Dermis microvascular lymphatic vessel endothelial cell (primary cell): ENCODE measurements around the gene SOBP. TPM values are rescaled to one million over a fixed set of nuclear protein-coding genes. Genes with fewer than 3 reads are reported as not detected.

Experiments
- DNase-seq, 2 donors: peaks; one replicate each; pipeline versions ENCODE4 v3.0.0 to v3.0.0-alpha.2; 2010; ENCODE audit warnings: low read depth in 2 of 2
- total RNA-seq: library from RNA; depleted of rRNA; stranded (reverse); fragments of >200 nt; gene quantifications from 2 replicates; pipeline ENCODE4 v1.2.1, GENCODE V29; 2014

SOBP gene
- total RNA-seq, 1 donor from 2014 or later, result 0.26 TPM

DNA sequence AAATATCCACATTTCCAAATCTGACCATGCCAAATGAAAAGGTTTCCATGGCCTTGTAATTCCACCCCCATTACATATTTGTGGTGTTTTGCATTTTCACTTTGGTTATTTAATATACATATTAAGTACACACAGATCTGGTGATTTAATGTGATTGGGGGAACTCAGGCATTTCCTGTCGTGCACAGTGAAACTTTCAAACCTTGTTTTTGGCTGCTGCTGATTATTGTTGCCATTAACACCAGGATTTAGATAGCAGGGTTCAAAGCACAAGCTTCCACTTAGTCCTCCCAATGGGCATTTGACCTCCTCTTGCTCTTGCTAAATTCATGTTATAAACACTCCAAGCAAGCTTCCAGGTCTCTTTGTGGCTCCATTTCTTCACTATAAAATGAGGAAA is 166.5 kb downstream of the SOBP start:
- peak in 1 of 2 donors; percentile 20 for DNase-seq

DNA sequence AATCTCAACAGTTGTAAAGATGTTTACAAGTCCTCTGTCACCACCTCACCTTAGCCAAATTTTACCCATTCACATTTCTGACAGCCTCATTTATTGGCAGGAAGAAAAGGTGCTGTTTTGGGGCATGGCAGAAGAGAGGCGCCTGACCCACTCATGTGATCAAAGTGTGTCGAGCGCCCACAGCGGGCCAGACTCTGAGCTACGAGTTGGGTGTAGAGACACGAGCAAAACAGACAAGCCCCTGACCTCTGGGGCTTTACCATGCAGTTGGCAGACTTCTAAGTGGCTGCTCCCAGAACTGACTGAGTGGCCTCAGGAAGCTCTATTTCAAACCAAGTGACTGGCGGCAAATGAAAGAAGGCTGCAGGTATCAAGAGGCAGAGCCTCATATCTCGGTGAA is 167.0 kb downstream of the SOBP start:
- DNase-seq, result no peak

DNA sequence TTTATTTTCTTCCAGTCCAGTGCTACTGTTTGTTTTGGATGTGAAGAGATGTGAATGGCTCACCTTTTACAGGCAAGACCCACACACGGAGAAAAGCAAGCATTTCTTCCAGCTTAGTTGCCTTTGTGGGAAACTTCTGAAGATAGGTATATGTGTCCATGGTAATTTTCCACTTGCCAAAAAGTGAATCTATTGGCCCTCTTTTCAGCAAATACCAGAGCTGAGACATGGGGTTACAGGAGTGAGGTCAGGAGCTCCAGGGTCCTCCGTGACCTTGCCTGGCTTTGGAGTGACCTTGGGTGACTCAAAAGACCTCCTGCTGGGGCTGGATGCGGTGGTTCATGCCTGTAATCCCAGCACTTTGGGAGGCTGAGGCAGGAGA is 167.4 kb downstream of the SOBP start:
- no peak for DNase-seq

DNA sequence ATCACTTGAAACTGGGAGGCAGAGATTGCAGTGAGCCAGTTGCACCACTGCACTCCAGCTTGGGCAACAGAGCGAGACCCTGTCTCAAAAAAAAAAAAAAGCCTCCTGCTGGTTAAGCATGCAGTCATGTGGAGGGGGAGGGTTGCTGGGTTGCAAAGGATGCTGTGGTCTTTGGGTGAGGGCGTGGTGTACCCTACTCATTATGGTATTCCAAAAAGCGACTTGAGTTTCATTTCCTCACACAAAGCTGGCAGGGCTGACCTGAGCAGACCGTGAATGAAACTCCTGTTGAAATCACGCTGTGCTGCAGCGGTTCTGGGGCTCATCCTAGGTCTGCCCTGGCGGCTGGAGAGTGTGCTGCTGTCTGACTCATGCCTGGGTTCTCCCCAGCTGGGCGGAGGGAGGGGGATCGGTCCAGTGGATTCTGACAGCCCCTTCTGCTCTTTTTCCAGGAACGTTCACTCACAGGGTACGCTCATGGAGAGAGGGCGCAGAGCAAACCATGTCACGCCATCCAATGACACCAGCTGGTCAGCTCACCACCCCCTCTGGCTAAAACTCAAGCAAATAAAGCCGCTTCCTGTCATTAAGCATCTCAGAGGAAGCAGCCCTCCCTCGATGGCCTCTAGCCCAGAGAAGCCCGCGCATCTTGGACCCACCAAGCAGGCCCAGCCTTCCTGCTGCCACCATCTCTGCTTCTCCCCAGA is 168.0 kb downstream of the SOBP start:
- peak; percentile 43 to 61 for DNase-seq

DNA sequence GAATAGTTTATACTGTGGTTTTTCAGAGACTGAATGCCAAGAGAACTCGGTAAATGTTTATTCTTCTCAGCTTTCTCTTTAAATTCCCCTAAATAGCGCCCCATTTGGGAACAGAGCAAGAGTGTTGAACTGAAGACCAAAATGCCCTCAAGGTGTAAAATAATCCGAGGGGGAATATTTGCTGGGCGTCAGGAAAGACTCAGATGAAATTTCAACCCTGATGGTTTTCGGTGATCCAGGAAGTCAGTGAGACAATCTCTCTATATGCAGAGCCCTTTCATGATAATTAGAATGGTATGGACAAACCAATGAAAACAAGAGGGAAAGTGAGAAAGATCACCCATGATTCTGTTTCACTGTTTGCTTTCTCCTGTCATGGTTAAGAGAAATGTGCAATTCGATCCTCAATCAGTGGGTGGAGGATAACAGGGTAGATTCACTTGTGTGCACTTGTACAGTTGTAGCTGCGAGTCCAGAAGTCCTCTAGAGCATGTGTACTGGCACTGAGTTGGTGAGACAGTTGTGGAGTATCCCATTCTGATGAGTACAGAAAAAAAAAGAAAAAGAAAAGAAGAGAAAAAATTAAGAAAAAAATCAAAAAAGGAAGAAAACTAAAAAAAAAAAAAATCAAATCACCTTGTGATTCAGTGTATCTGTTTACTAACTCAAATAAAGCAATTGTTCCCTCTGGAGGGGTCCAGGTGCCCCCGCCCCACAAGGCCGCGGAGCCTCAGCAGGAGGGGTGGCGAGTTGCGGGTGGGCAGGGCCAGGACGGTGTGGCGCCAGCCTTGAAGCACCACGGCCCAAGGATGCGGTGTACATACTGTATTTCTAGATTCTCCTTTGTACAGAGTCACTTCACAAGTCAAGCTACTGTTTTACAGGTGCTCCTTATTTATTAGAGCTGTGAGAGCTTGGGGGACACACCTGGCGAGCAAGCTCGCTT is 169.3 kb downstream of the SOBP start:
- DNase-seq, result no peak

DNA sequence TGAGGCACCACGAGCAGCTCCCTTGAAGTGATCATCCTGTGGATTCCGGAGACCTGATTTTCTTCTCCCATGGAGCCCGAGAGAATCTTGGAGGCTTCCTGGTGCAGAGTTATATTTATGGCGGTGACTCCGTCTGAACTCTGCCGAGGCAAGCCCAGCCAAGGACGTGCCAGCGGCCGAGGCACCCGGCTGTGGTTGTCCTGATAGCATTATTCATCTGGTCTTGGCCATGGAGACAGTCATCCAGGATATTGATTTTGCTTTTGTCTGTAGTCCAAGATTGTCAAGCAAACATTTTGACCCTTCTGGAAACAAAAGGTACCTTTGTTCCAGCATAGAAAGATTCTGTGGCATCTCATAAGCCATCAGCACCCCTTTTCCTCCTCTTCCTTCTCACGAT is 170.9 kb downstream of the SOBP start:
- DNase-seq, result no peak

DNA sequence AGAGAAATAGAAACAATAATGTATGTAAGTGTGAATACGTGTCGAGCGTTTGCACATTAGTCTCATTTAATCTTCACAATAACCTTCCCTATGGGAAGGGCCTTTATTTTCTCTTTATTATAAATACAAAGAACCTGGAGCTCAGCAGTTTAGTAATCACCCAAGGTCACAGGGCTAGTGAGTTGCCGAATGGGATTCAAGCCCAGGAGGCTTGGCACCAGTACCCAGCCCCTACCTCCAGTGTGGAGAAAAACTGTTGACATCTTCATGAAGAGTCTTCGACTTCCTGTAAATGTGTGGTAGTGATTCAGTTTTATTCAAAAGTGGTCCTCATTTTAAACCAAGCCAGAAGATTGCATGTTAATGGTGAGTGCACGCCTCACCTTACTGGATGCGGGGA is 171.4 kb downstream of the SOBP start:
- no peak for DNase-seq

DNA sequence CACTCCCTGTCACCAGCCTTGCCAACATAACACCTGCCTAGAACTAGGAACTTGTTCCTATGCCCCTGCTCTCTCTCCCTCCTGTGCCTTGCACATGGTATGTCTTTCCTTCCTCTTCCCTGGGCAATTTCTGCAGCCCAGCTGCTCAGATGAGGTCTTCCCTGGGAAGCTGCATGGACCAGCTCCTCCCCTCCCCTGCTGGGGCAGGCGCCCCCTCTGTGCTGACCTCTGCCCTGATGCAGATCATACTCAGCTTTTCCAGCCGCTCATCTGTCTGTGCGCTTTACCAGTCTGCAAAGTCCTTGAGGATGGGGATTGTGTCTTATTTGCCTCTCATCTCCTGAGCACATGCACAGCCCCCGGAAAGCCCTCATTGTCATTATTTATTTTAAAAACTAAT is 172.4 kb downstream of the SOBP start:
- DNase-seq, result no peak

DNA sequence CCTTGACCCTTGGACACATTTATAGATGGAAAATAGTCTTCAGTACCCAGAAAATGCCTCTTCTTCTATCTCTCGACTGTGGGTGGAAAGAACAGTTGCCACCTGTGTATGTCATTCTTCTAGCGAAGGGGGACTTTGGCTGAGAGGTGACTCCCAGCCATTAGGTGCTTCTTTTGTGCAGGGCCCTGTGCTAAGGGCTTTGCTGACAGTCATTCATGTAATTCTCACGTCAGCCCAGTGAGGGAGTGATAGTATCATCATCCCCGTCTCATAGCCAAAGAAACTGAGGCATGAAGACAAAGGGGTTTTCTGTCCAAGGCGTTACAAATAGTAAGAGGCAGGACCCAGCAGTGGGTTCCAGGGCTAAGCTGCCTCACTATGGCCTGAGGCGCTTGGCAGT is 173.4 kb downstream of the SOBP start:
- DNase-seq, result no peak

DNA sequence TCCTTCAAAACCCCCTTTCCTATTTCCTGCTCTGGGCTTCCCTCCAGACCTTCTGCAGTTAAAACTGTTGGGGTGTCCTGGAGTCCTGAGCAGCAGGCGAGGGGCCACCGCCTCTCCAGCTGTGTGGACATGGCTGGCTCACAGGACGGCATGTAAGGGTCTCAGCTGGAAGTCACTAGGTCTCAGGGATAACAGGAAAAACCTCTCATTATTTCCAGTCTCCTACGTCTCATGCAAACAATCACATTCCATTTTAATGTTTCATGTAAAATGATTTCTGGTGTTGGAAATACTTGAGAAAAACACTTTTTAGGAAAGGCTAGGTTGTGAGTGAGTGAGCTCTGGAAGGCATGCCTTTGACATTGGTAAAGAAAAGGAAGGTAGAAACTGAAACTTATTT is 175.5 kb downstream of the SOBP start:
- DNase-seq, result peak; percentile 25 to 67

DNA sequence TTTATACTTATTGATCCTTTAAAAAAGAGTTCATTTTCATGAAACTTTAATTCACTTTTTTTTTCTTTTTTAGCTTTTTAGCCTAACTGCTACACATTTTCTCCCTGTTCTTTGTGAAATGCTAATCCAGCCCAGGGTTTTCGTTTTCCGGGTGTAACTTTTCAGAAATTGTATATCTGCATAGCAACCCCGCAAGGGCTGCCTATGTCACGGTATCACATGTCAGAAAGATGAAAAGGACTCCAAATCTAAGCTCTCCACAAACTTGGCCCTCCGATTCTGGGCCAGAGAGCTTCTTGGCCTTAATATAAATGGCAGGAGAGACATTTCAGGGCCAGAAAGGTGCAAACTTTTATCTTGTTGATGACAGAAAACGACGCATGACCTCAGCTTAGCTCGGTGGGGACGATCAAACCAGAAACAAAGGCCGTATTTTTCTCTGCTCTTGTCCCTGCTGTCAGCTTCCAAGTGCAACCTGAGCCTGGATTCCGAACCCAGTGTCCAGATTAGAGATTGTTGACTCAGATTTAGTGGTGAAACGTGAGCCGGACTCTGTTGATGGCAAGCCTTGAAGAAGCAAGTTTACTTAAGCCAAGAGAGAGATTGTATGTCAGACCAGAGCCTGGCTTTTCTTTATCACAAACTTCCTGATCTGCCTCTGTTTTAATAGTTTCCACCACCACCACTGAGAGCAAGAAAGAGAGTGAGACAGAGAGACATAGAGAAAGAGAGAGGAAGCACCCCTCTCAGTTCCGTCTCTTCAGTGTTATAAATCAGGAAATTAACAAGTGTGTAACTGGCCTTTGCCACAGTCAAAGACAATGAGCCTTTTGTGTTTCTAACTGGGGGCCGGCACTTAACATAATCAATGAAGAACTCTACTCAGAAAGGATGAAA is 176.4 kb downstream of the SOBP start:
- DNase-seq, result peak in 1 of 2 donors; percentile 14

DNA sequence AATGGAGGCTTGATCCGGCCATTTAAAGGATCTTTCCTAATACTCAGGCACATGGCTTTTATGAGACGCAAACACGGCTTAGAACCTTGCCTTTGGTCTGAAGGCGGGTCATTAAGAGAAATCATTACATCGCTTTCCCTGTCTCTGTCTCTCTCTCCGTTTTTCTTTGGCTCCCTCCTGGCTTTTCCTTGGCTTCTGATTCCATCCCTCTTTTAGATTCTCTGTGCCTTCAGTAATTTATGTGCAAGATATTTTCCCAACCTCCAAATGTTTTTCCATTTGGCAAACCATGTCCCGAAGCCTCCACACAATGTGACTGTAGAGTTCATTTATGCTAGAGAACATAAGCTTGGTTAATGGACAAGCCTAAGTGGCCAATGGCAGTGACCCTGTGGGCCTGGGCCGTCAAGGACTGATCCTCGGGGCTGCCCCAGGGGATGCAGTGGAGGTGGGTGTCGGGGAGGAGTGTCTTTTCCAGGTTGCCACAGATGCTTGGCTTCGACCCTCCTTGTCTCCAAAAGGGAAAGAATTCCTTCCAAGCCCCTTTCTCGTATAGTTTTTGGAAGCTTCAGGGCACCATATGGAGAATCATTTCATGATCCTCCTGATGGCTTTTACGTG is 177.2 kb downstream of the SOBP start:
- DNase-seq, result no peak

DNA sequence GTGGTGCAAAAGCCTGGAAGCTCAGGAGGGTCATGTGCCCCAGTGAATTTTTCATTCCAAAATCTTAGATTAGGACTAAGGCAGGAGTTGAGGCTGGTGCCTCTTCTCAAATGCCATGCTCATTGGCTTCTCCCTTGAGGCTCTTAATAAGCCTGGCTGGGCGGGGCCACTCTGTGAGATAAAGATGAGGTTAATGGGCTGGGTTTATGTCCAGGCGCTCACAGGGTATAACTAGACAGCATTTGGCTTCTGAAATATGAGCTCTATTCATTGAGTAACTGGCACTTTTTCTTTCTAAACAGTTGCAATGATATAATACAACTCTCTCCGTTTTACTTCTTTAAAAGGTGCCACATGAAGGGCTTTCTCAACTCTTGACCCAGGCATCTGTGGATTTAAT is 177.9 kb downstream of the SOBP start:
- DNase-seq, result no peak

DNA sequence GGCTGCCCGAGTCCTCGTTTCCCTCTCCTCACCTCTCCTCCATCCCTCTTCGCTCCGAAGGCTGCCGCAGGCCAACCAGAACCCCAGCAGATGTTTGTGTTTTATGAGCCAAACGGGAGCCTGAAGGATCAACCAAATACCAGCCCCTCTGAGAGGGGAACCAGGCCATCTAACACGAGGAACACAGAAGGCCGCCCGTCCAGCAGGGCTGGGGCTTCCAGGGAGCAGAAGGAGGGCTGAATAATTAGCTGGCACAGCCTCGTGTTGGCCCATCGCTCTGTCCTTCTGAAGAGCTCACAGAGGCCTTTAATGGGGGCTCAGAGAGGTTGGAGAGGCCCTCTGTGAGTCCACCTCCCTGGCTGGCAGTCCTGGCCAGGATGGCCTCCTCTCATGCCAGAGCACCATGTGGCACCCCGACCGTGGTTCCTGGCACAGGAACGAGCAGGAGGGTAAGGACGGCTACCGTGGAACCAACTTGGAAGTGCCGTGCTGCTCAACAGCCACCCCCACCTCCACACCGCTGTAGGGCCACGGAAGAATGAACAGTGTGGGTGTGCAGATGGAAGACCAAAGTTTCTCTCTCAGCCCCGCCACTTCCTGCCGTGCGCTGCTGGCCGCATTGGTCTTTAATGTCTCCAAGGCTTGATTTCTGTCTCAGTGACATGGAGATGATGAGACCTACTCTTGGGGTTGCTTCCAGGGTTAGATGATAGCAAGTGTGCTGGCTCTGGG is 179.0 kb downstream of the SOBP start:
- no peak for DNase-seq

DNA sequence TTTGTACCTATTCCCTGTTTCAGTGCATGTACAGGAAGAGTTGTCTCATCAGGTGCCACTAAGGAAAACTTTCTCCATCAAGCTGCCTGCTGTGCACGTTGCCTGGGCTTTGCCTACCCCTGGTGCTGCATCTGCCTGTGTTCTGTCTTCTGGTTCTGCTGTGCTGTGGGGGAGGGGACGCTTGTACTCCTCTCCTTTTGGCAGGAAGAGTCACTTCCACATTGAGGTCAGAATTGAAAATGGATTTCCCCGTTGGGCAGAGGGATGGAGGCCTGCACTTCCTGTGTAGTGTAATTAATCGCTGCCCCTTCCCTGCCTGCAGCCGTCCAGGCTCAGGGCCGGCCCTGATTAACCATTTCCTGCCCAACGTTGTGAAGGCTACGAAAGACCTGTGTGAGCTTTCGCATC is 180.9 kb downstream of the SOBP start:
- DNase-seq, result peak; percentile 57 to 60

DNA sequence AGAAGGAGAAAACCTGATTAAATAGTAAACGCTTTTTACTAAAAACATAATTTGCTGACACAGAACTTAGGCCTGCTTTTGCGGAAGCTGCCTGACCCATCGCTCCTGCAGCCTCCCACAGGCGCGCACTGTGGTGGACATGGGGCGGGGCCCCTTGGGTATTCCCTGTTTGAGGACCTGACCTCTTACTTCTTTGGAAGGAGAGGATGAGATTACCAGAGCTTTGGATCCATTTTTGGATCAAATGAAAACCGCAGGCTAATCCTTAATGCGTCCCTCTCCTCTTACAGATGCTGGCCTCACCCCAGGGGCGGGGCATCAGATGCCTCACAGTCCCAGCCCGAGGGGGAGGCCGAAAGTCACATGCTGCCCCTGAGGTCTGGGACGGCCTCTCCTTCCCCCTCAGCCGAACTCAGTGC is 183.2 kb downstream of the SOBP start:
- DNase-seq, result no peak

DNA sequence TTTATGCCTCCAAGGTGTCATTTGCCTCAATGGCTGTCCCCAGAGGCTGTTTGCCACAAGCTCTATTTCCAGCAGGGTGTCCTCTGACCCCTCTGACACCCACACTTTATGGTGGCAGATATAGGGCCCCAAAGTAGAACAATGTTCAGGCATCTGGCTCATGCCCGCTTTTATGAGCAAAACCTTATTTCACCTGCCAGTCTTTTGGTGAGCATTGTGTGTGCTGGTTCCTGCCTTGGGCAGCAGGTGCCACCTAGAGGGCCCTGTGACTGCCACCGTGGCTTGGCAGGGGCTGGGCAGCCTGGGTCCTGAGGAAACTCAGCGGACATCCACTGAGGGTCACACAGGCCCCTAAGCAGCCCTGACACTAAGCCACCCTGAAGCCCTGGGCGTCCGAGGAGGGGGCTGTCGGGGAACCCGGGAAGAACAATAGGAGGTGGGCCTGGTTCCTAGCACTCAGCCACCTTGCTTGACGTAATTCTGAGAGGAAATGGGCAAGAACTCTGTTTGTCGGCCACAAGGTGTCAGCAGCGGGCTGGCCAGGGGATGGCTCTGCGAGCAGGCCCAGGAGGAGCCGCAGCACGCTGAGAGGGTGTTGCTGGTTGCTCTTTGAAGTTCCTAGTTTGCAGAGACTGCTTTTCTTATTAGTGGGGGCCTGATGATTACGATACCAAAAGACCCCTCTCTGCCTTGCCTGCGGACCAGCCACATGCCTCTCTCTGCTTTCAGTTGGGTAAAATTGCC is 185.2 kb downstream of the SOBP start:
- peak; percentile 69 to 83 for DNase-seq

DNA sequence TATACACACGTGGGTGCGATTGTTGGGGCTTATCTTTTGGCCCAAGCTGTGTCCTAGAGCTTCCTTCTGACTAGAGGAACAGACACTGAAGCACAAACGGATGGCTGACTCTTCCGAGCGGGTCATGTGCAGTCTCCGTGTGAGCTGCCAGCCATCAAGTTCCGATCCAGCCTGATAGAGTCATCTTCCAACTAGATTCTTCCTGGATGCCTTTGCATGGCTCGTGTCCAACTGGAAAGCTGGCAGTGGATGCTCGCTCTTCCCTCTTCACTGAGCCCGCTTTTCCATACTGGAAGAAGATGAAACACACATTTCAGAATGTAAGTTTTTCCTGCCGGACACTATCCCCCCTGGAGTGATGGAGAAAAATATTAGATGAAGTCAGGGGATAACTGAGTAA is 186.1 kb downstream of the SOBP start:
- DNase-seq, result peak; percentile 59 to 66

DNA sequence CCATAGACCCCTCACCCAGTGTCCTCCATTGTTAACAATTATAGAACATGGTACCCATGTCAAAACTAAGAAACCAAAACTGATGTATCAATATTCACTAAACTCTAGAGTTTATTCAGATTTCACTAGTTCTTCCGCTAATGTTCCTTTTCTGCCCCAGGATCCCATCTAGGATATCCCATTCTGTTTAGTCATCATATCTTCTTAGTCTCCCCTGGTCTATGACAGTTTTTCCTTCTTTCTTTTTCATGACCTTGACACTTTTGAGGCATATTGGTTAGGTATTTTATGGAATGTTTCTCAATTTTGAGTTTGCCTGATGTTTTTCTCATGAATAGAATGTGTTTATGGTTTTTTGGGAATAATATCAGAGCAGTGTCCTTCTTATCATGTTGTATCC is 187.5 kb downstream of the SOBP start:
- no peak for DNase-seq

DNA sequence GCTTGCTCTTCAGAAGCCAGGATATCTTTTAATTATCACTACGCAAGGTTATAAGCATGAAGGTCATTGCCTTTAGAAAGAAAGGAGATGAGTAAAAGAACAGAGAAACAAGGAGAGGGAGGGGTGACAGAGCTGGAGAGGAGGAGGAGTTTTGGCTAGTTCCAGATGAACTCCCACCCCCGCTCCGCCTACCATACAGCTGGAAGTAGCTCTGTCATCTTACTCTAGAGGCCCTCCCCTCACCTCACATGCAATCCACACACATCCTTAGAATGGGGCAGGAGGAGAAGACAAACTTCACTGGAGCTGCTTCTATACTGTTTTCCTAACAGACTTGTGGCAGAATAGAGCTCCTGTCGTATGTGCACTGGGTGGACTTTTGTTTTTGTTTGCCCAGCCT is 189.5 kb downstream of the SOBP start:
- DNase-seq, result no peak
